WTC11 (cell line): ENCODE data around the gene OXSR1. TPM values are rescaled to one million over a fixed set of nuclear protein-coding genes. Genes with fewer than 3 reads are reported as not detected.

Source experiments
- ATAC-seq: fragments of 200-7000 bp; cut with Tn5 transposase; 2 replicates; pipeline ENCODE4 v1.10.0; 2021; ENCODE audit warnings: mild to moderate bottlenecking, moderate library complexity
- CTCF ChIA-PET: fragments of 300-600 bp; sonication (Branson Sonifier 250); formaldehyde crosslinking; loops from one replicate; lab custom pipeline; 2021; ENCODE audit warnings: antibody characterized with exemption; lab: Charles Lee
- POLR2A ChIA-PET: fragments of 350-600 bp; sonication (Branson Sonifier 250); formaldehyde crosslinking; loops from one replicate; lab custom pipeline; 2021; ENCODE audit warnings: antibody characterized with exemption; lab: Charles Lee
- DNase-seq: peaks from one replicate; pipeline ENCODE4 v3.0.0; 2021; ENCODE audit warnings: low spot score
- H3K27ac Mint-ChIP-seq: 2 replicates; pipeline ENCODE4 v1.8.0; 2021; ENCODE audit warnings: mixed read lengths
- H3K27me3 Mint-ChIP-seq: 2 replicates; pipeline ENCODE4 v1.8.0; 2021; ENCODE audit warnings: low read depth, mild to moderate bottlenecking, moderate library complexity, mixed read lengths
- H3K36me3 Mint-ChIP-seq: 2 replicates; pipeline ENCODE4 v1.8.0; 2021; ENCODE audit warnings: mixed read lengths
- H3K4me1 Mint-ChIP-seq: 2 replicates; pipeline ENCODE4 v1.8.0; 2022; ENCODE audit warnings: mixed read lengths
- H3K4me3 Mint-ChIP-seq: 2 replicates; pipeline ENCODE4 v1.8.0; 2021; ENCODE audit warnings: mild to moderate bottlenecking, moderate library complexity, mixed read lengths
- H3K9me3 Mint-ChIP-seq: 2 replicates; pipeline ENCODE4 v1.8.0; 2021; ENCODE audit warnings: mixed read lengths
- ATF1 ChIP-seq: sonication (generic); formaldehyde crosslinking; IDR thresholded peaks from 2 replicates; pipeline ENCODE4 v1.8.1; 2023; ENCODE audit warnings: mild to moderate bottlenecking, moderate library complexity, missing genetic modification reagents
- CBFB ChIP-seq: sonication (generic); formaldehyde crosslinking; IDR thresholded peaks from 2 replicates; pipeline ENCODE4 v1.8.1; 2022; ENCODE audit warnings: mild to moderate bottlenecking, low read depth, missing genetic modification reagents
- ESRRA ChIP-seq: sonication (generic); formaldehyde crosslinking; IDR thresholded peaks from 2 replicates; pipeline ENCODE4 v1.8.1; 2022; ENCODE audit warnings: mild to moderate bottlenecking, missing genetic modification reagents, borderline replicate concordance
- NR1H2 ChIP-seq: sonication (generic); formaldehyde crosslinking; IDR thresholded peaks from 2 replicates; pipeline ENCODE4 v1.9.0; 2021; ENCODE audit warnings: mild to moderate bottlenecking, moderate library complexity, missing genetic modification reagents
- TCF7 ChIP-seq: sonication (generic); formaldehyde crosslinking; IDR thresholded peaks from 2 replicates; pipeline ENCODE4 v1.8.0; 2022; ENCODE audit warnings: mild to moderate bottlenecking, low read depth, missing genetic modification reagents, moderate library complexity
- ZBTB21 ChIP-seq: sonication (generic); formaldehyde crosslinking; IDR thresholded peaks from 2 replicates; pipeline ENCODE4 v1.8.1; 2023; ENCODE audit warnings: mild to moderate bottlenecking, missing genetic modification reagents, borderline replicate concordance
- ZNF671 ChIP-seq: fragments of 250-450 bp; sonication (Bioruptor Pico); IDR thresholded peaks from 2 replicates; pipeline ENCODE4 v1.8.0; 2021; ENCODE audit warnings: mild to moderate bottlenecking
- total RNA-seq: library from RNA; stranded (reverse); gene quantifications from 3 replicates; pipeline ENCODE4 v1.2.3, GENCODE V29; 2021
- TF ChIP-seq, protein P1 (sequence below): sonication (generic); formaldehyde crosslinking; IDR thresholded peaks from 2 replicates; pipeline ENCODE4 v1.8.0; 2023; ENCODE audit warnings: missing genetic modification reagents, mild to moderate bottlenecking, borderline replicate concordance
- TF ChIP-seq, protein P2 (sequence below): sonication (generic); formaldehyde crosslinking; IDR thresholded peaks from 2 replicates; pipeline ENCODE4 v1.8.1; 2023; ENCODE audit warnings: mild to moderate bottlenecking, missing genetic modification reagents, borderline replicate concordance
- TF ChIP-seq, protein P3 (sequence below): sonication (generic); formaldehyde crosslinking; IDR thresholded peaks from 2 replicates; pipeline ENCODE4 v1.8.0; 2023; ENCODE audit warnings: missing genetic modification reagents
- TF ChIP-seq, protein P4 (sequence below): sonication (generic); formaldehyde crosslinking; IDR thresholded peaks from 2 replicates; pipeline ENCODE4 v1.8.1; 2023; ENCODE audit warnings: mild to moderate bottlenecking, moderate library complexity, missing genetic modification reagents
- TF ChIP-seq, protein P5 (sequence below): sonication (generic); formaldehyde crosslinking; IDR thresholded peaks from 2 replicates; pipeline ENCODE4 v1.8.1; 2022; ENCODE audit warnings: mild to moderate bottlenecking, missing genetic modification reagents, moderate library complexity, borderline replicate concordance
- TF ChIP-seq, protein P6 (sequence below): sonication (generic); formaldehyde crosslinking; IDR thresholded peaks from 2 replicates; pipeline ENCODE4 v1.8.0; 2022; ENCODE audit warnings: mild to moderate bottlenecking, missing genetic modification reagents
- TF ChIP-seq, protein P7 (sequence below): sonication (generic); formaldehyde crosslinking; IDR thresholded peaks from 2 replicates; pipeline ENCODE4 v1.8.1; 2023; ENCODE audit warnings: mild to moderate bottlenecking, missing genetic modification reagents

The OXSR1 gene
- total RNA-seq, 1 experiment from 2014 or later: 50.6 TPM

DNA sequence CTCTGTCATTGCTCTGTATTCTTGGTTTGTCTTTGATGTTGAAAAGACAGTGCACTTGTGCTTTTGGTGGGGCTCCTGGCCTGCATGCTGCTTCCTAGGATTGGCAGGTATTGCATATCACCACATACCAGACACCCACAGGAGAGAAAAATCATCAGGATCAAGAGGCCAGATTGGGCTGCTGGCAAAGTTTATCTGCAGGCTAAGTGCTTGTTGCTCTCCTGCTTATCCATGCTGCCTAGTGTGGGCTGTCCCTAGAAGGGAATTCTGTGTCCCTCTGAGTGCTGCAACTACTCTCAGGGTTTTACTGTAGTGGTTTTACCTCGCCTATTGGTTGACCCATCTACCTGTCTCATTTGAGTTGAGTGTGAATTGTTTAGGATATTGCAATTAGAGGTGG lies 99.4 kb downstream of the OXSR1 start:
- no peak for DNase-seq
- Mint-ChIP-seq H3K36me3 (no peaks in the 10 kb centered on the region), H3K4me3 (no peak overlapping the region), H3K4me1 (peaks cover 27% of the 10 kb centered on the region), H3K27me3 (no peaks in the 10 kb centered on the region), H3K27ac (peak overlapping the region; percentile 10; the same call in 1 of the 2 replicates), H3K9me3 (peaks cover 4% of the 10 kb centered on the region; the same call in 1 of the 2 replicates)
- TF ChIP-seq NR1H2 (CRISPR knock-in tag) (no peak), ZNF671 (no peak), TCF7 (CRISPR knock-in tag) (no peak), CBFB (CRISPR knock-in tag) (no peak), ZBTB21 (CRISPR knock-in tag) (no peak), ESRRA (no peak), ATF1 (no peak)
- TF ChIP-seq, protein P1, sequence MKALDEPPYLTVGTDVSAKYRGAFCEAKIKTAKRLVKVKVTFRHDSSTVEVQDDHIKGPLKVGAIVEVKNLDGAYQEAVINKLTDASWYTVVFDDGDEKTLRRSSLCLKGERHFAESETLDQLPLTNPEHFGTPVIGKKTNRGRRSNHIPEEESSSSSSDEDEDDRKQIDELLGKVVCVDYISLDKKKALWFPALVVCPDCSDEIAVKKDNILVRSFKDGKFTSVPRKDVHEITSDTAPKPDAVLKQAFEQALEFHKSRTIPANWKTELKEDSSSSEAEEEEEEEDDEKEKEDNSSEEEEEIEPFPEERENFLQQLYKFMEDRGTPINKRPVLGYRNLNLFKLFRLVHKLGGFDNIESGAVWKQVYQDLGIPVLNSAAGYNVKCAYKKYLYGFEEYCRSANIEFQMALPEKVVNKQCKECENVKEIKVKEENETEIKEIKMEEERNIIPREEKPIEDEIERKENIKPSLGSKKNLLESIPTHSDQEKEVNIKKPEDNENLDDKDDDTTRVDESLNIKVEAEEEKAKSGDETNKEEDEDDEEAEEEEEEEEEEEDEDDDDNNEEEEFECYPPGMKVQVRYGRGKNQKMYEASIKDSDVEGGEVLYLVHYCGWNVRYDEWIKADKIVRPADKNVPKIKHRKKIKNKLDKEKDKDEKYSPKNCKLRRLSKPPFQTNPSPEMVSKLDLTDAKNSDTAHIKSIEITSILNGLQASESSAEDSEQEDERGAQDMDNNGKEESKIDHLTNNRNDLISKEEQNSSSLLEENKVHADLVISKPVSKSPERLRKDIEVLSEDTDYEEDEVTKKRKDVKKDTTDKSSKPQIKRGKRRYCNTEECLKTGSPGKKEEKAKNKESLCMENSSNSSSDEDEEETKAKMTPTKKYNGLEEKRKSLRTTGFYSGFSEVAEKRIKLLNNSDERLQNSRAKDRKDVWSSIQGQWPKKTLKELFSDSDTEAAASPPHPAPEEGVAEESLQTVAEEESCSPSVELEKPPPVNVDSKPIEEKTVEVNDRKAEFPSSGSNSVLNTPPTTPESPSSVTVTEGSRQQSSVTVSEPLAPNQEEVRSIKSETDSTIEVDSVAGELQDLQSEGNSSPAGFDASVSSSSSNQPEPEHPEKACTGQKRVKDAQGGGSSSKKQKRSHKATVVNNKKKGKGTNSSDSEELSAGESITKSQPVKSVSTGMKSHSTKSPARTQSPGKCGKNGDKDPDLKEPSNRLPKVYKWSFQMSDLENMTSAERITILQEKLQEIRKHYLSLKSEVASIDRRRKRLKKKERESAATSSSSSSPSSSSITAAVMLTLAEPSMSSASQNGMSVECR (CRISPR knock-in tag): no peak
- TF ChIP-seq, protein P2, sequence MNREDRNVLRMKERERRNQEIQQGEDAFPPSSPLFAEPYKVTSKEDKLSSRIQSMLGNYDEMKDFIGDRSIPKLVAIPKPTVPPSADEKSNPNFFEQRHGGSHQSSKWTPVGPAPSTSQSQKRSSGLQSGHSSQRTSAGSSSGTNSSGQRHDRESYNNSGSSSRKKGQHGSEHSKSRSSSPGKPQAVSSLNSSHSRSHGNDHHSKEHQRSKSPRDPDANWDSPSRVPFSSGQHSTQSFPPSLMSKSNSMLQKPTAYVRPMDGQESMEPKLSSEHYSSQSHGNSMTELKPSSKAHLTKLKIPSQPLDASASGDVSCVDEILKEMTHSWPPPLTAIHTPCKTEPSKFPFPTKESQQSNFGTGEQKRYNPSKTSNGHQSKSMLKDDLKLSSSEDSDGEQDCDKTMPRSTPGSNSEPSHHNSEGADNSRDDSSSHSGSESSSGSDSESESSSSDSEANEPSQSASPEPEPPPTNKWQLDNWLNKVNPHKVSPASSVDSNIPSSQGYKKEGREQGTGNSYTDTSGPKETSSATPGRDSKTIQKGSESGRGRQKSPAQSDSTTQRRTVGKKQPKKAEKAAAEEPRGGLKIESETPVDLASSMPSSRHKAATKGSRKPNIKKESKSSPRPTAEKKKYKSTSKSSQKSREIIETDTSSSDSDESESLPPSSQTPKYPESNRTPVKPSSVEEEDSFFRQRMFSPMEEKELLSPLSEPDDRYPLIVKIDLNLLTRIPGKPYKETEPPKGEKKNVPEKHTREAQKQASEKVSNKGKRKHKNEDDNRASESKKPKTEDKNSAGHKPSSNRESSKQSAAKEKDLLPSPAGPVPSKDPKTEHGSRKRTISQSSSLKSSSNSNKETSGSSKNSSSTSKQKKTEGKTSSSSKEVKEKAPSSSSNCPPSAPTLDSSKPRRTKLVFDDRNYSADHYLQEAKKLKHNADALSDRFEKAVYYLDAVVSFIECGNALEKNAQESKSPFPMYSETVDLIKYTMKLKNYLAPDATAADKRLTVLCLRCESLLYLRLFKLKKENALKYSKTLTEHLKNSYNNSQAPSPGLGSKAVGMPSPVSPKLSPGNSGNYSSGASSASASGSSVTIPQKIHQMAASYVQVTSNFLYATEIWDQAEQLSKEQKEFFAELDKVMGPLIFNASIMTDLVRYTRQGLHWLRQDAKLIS: no peak
- TF ChIP-seq, protein P3, sequence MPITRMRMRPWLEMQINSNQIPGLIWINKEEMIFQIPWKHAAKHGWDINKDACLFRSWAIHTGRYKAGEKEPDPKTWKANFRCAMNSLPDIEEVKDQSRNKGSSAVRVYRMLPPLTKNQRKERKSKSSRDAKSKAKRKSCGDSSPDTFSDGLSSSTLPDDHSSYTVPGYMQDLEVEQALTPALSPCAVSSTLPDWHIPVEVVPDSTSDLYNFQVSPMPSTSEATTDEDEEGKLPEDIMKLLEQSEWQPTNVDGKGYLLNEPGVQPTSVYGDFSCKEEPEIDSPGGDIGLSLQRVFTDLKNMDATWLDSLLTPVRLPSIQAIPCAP: no peak
- TF ChIP-seq, protein P4, sequence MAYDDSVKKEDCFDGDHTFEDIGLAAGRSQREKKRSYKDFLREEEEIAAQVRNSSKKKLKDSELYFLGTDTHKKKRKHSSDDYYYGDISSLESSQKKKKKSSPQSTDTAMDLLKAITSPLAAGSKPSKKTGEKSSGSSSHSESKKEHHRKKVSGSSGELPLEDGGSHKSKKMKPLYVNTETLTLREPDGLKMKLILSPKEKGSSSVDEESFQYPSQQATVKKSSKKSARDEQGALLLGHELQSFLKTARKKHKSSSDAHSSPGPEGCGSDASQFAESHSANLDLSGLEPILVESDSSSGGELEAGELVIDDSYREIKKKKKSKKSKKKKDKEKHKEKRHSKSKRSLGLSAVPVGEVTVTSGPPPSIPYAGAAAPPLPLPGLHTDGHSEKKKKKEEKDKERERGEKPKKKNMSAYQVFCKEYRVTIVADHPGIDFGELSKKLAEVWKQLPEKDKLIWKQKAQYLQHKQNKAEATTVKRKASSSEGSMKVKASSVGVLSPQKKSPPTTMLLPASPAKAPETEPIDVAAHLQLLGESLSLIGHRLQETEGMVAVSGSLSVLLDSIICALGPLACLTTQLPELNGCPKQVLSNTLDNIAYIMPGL (CRISPR knock-in tag): no peak
- TF ChIP-seq, protein P5, sequence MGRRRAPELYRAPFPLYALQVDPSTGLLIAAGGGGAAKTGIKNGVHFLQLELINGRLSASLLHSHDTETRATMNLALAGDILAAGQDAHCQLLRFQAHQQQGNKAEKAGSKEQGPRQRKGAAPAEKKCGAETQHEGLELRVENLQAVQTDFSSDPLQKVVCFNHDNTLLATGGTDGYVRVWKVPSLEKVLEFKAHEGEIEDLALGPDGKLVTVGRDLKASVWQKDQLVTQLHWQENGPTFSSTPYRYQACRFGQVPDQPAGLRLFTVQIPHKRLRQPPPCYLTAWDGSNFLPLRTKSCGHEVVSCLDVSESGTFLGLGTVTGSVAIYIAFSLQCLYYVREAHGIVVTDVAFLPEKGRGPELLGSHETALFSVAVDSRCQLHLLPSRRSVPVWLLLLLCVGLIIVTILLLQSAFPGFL (CRISPR knock-in tag): no peak
- TF ChIP-seq, protein P6, sequence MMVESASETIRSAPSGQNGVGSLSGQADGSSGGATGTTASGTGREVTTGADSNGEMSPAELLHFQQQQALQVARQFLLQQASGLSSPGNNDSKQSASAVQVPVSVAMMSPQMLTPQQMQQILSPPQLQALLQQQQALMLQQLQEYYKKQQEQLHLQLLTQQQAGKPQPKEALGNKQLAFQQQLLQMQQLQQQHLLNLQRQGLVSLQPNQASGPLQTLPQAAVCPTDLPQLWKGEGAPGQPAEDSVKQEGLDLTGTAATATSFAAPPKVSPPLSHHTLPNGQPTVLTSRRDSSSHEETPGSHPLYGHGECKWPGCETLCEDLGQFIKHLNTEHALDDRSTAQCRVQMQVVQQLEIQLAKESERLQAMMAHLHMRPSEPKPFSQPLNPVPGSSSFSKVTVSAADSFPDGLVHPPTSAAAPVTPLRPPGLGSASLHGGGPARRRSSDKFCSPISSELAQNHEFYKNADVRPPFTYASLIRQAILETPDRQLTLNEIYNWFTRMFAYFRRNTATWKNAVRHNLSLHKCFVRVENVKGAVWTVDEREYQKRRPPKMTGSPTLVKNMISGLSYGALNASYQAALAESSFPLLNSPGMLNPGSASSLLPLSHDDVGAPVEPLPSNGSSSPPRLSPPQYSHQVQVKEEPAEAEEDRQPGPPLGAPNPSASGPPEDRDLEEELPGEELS (CRISPR knock-in tag): no peak
- TF ChIP-seq, protein P7, sequence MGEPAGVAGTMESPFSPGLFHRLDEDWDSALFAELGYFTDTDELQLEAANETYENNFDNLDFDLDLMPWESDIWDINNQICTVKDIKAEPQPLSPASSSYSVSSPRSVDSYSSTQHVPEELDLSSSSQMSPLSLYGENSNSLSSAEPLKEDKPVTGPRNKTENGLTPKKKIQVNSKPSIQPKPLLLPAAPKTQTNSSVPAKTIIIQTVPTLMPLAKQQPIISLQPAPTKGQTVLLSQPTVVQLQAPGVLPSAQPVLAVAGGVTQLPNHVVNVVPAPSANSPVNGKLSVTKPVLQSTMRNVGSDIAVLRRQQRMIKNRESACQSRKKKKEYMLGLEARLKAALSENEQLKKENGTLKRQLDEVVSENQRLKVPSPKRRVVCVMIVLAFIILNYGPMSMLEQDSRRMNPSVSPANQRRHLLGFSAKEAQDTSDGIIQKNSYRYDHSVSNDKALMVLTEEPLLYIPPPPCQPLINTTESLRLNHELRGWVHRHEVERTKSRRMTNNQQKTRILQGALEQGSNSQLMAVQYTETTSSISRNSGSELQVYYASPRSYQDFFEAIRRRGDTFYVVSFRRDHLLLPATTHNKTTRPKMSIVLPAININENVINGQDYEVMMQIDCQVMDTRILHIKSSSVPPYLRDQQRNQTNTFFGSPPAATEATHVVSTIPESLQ (CRISPR knock-in tag): no peak
- ATAC-seq: no peak
- CTCF ChIA-PET: interaction anchor here (1.3 kb wide), 1 partner anchor 34 kb away, joined by 3 read pairs; no protein-coding TSS in a partner anchor
- POLR2A ChIA-PET: no interaction called here
